ENCODE results near the gene CHRD.

- no peak for TF ChIP-seq CTCF (IDR thresholded peaks at IDR 0.05)
- TF ChIP-seq POLR2A (IDR thresholded peaks at IDR 0.05), result peak in 1 of 2 donors; percentile 32
These were observed 352 bp downstream of the CHRD start for GRCh38 chr3:184380185-184380626.

Measured in tibial nerve (tissue), 3 donors.